ENCODE measurements around the gene SLC7A9. TPM values are rescaled to one million over a fixed set of nuclear protein-coding genes. Genes with fewer than 3 reads are reported as not detected.
"Not testable (repeated sequence)": the region's sequence is repeated elsewhere in the genome, so short reads cannot be mapped to it uniquely, and the experiment has no call there.

The SLC7A9 gene
- total RNA-seq, 1 donor from 2014 or later: not detected

GRCh38 chr19:32833388-32833787 lies 36.2 kb downstream of the SLC7A9 start:
- intact Hi-C loops (cut with DNase I); DNase-seq; ATAC-seq (ENCODE audit: poor library complexity): not testable (repeated sequence)

- DNase-seq; ATAC-seq (ENCODE audit: poor library complexity); intact Hi-C loops (cut with DNase I): not testable (repeated sequence)
Observed at GRCh38 chr19:32832825-32833224, 36.7 kb downstream of the SLC7A9 start.

GRCh38 chr19:32832094-32832493 lies 37.5 kb downstream of the SLC7A9 start:
- ATAC-seq (ENCODE audit: poor library complexity); intact Hi-C loops (cut with DNase I); DNase-seq: not testable (repeated sequence)

GRCh38 chr19:32831611-32832010 lies 38.0 kb downstream of the SLC7A9 start:
- DNase-seq (no peak), ATAC-seq (ENCODE audit: poor library complexity) (no peak)
- intact Hi-C loops (cut with DNase I): no loop called here

- ATAC-seq (ENCODE audit: poor library complexity) (no peak), DNase-seq (no peak)
Observed at GRCh38 chr19:32830231-32831014, 39.1 kb downstream of the SLC7A9 start.

DNA sequence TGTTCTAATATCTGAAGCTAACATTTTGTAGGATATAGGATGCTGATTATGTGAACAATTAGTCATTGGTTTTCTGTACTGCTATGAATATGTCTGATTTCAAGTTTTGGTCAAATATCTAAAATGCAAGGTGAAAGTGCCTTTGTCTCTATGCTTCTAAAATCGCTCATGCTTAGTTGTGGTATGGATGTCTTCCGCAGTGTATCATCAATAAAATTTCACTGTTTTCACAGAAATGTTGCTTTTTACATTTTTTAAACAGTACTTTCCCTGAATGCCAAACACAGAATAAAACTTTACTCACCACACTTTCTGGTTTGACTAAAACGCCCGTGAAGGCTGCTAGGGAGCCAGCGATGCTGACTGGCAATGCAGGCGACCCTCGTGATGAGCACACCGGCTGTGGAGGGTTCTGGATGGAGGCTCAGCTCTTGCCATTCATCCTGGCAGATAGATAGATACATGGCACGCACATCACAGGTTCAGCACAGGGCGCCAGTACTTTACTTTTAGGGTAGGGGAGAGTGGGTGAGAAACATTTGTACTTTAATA lies 40.1 kb downstream of the SLC7A9 start:
- intact Hi-C loops (cut with DNase I): no loop called here
- ATAC-seq (ENCODE audit: poor library complexity) (no peak), DNase-seq (no peak)

More at GRCh38 chr19:32830231-32831014, 39.1 kb downstream of the SLC7A9 start:
- intact Hi-C loops (cut with DNase I): no loop called here

GRCh38 chr19:32828643-32829344 lies 40.8 kb downstream of the SLC7A9 start:
- intact Hi-C loops (cut with DNase I): no loop called here
- no peak for ATAC-seq (ENCODE audit: poor library complexity)
- no peak for DNase-seq

DNA sequence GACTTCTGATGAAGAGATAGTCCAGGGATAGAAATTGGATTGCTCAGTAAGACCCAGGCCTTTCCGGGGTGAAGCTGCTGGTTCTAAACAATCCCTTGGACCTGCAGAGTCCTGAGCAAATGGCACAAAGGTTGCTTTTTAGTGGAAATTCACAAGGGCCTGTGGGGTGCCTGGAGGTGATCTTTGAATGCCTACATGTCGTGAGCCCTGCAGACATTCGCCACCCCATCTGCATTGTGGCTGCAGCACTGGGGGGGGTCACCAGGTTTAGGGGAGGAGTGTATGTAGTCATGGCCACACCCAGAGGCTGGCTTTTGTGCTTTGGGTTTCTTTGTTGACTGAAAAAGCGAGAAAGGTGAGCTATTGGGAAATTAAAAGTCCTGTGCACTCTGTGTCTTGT lies 41.4 kb downstream of the SLC7A9 start:
- no peak for ATAC-seq (ENCODE audit: poor library complexity)
- no peak for DNase-seq
- intact Hi-C loops (cut with DNase I): no loop called here

- intact Hi-C loops (cut with DNase I): no loop called here
- ATAC-seq (ENCODE audit: poor library complexity): no peak
- no peak for DNase-seq
Observed at GRCh38 chr19:32824916-32825608, 44.5 kb downstream of the SLC7A9 start.

GRCh38 chr19:32824191-32824751 lies 45.3 kb downstream of the SLC7A9 start:
- intact Hi-C loops (cut with DNase I): no loop called here
- DNase-seq: no peak
- no peak for ATAC-seq (ENCODE audit: poor library complexity)

- intact Hi-C loops (cut with DNase I): no loop called here
- ATAC-seq (ENCODE audit: poor library complexity) (no peak), DNase-seq (no peak)
Observed at GRCh38 chr19:32823747-32824102, 45.8 kb downstream of the SLC7A9 start.

DNA sequence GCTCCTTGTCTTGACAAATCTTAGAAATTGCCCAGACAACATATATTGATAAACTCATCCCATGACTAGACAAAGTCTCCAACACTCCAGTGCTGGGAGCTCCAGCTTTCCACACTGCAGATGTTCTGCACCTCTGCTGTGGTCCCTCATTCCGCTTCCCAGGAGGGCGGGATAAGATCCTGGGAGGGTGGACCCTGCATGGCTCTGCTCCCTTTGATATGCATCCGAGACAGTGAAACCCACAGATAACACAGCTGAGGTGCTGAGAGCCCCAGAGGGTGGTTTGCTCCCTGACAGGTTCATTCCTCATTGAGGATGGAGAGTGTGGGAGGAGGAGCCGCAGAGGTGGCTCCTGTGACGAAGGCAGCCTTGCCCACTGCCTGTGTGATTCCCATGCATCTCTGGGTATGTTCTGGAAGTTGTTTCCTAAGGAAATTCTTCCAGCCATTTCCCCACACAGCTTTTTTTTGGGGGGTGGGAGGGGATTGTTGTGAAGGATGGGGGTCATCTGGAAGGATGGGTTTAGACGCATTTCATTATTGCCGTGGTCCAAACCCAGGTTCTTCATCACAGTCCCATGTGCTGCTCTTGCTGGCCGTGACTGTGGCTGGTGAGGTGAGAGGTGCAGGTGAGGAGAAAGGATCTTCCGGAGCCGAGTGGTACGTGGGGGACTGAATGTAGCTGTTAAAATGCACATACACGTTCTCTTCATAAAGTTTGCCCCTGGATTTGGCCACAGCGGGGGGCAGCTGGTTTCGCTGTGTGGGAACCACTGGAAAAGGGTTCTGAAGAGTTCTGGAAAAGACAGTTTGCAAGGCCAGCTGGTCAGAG lies 46.4 kb downstream of the SLC7A9 start:
- ATAC-seq (ENCODE audit: poor library complexity): no peak
- intact Hi-C loops (cut with DNase I): no loop called here

GRCh38 chr19:32819419-32820400 lies 49.9 kb downstream of the SLC7A9 start:
- no peak for ATAC-seq (ENCODE audit: poor library complexity)
- no peak for DNase-seq
- intact Hi-C loops (cut with DNase I): no loop called here

More for the DNA sequence above, 46.4 kb downstream of the SLC7A9 start:
- DNase-seq: no peak

GRCh38 chr19:32818536-32818935 lies 51.0 kb downstream of the SLC7A9 start:
- intact Hi-C loops (cut with DNase I): no loop called here
- ATAC-seq (ENCODE audit: poor library complexity) (no peak), DNase-seq (no peak)

DNA sequence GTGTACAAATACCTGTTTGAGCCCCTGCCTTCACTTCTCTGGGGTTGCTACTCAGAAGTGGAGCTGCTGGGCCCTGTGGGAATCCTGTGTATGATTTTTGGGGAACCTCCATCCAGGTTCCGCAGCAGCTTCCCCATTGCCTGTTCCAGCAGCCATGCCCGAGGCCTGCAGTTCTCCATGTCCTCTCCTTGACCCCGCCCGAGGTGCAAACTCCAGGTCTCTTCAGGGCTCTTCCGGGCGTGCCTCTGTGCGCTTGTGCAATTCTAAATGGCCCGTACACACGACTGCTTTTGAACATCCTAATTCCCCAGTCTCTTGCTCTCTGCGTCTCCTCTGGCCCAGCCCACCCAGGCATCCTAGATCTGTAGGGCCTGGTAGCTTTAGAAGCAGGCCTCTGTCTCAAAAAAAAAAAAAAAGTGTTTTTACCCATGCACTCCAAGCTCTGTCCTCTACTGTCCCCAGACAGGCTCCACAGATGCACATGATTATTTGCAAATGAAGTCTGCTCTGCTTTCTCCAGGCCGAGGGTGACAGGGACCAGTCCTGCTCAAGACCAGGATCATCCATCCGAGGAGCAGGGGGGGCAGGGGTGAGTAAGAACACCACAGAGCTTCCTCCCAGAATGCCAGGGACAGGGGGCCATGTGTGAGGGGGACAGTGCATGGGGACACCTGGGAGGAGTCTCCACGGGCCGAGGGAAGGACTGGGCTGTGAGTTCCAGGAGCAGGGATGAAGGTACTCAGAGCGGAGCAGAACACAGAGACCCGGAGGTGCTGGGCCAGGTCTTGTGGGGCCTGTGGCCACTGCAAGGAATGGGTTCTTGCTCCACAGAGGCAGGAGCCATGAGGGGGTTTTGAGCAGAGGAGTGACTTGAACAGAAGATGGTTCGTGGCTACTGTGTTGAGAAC lies 51.7 kb downstream of the SLC7A9 start:
- DNase-seq: no peak
- intact Hi-C loops (cut with DNase I): no loop called here
- no peak for ATAC-seq (ENCODE audit: poor library complexity)

GRCh38 chr19:32816555-32817099 lies 52.9 kb downstream of the SLC7A9 start:
- ATAC-seq (ENCODE audit: poor library complexity) (no peak), DNase-seq (no peak)
- intact Hi-C loops (cut with DNase I): no loop called here

Measured in Right ventricle myocardium superior (tissue), 1 donor.